Right forelimb (tissue), 1 donor: Measurements from ENCODE around the gene RNF166.

Experiments
- DNase-seq: peaks from one replicate; pipeline ENCODE4 v3.0.0-alpha.2; 2018

RNF166 gene

GRCh38 chr16:88739139-88739976, 33.1 kb upstream of the RNF166 start:
- DNase-seq, result no peak

GRCh38 chr16:88738151-88739084, 32.2 kb upstream of the RNF166 start:
- DNase-seq, result no peak

- DNase-seq, result peak; percentile 78
Measured at GRCh38 chr16:88737298-88738150, 31.3 kb upstream of the RNF166 start.

- DNase-seq, result no peak
Measured at GRCh38 chr16:88736496-88736895, 30.3 kb upstream of the RNF166 start.

GRCh38 chr16:88736088-88736487, 29.9 kb upstream of the RNF166 start:
- DNase-seq, result no peak

GRCh38 chr16:88735616-88736015, 29.4 kb upstream of the RNF166 start:
- no peak for DNase-seq

- DNase-seq, result no peak
Measured at GRCh38 chr16:88735121-88735520, 28.9 kb upstream of the RNF166 start.

GRCh38 chr16:88734361-88734728, 28.1 kb upstream of the RNF166 start:
- no peak for DNase-seq

- DNase-seq, result no peak
Measured at GRCh38 chr16:88733630-88734360, 27.6 kb upstream of the RNF166 start.

- no peak for DNase-seq
Measured at GRCh38 chr16:88732961-88733294, 26.7 kb upstream of the RNF166 start.

- no peak for DNase-seq
Measured at GRCh38 chr16:88732172-88732960, 26.2 kb upstream of the RNF166 start.

GRCh38 chr16:88731699-88732098, 25.5 kb upstream of the RNF166 start:
- DNase-seq, result no peak

GRCh38 chr16:88730632-88731607, 24.7 kb upstream of the RNF166 start:
- DNase-seq, result no peak

- no peak for DNase-seq
Measured at GRCh38 chr16:88727871-88728270, 21.7 kb upstream of the RNF166 start.

- no peak for DNase-seq
Measured at GRCh38 chr16:88726981-88727380, 20.8 kb upstream of the RNF166 start.

- no peak for DNase-seq
Measured at GRCh38 chr16:88726408-88726749, 20.2 kb upstream of the RNF166 start.

- DNase-seq, result no peak
Measured at GRCh38 chr16:88725609-88726407, 19.6 kb upstream of the RNF166 start.

GRCh38 chr16:88724855-88725555, 18.8 kb upstream of the RNF166 start:
- DNase-seq, result no peak

GRCh38 chr16:88723911-88724310, 17.7 kb upstream of the RNF166 start:
- DNase-seq, result no peak
